HEK293 (cell line): ENCODE measurements around the gene HOXA6.
A peak's percentile ranks its signal among the peaks of the same experiment; 100 is the strongest.

Source experiments
- CTCF ChIA-PET: fragments of 350-600 bp; formaldehyde crosslinking; extraction: SDS; loops from one replicate; lab custom pipeline; 2021; ENCODE audit warnings: antibody characterized with exemption; lab: Yijun Ruan, JAX
- POLR2A ChIA-PET: fragments of 300-600 bp; formaldehyde crosslinking; extraction: SDS; loops from one replicate; lab custom pipeline; 2020; ENCODE audit warnings: antibody characterized with exemption, inconsistent platforms; lab: Yijun Ruan, JAX
- H3K27ac ChIP-seq: fragments of 200-500 bp; sonication (Bioruptor generic); 2 replicates; pipeline ENCODE4 v1.5.1; 2014; ENCODE audit warnings: low read depth, low read length, control low read depth, inconsistent platforms; ENCODE audit errors: extremely low read depth
- H3K36me3 ChIP-seq, 2 experiments: fragments of 200-500 bp in 1 of 2; sonication (Bioruptor generic) in 1 of 2; 1 replicate in 1 of 2; 2 replicates in 1 of 2; pipeline ENCODE4 v1.5.1; 2014 to 2017; ENCODE audit warnings: inconsistent platforms in 2 of 2, low read length in 2 of 2; ENCODE audit not compliant: control insufficient read depth in 2 of 2, insufficient read depth in 1 of 2
- H3K4me1 ChIP-seq: fragments of 200-500 bp; sonication (Bioruptor generic); 2 replicates; pipeline ENCODE4 v1.5.1; 2014; ENCODE audit warnings: mild to moderate bottlenecking, low read length, inconsistent platforms; ENCODE audit not compliant: control insufficient read depth, insufficient read depth
- H3K4me3 ChIP-seq: 2 replicates; pipeline ENCODE4 v1.5.1; 2011; ENCODE audit warnings: low read depth, mild to moderate bottlenecking, control low read depth, low read length, moderate library complexity
- H3K9me3 ChIP-seq: fragments of 200-500 bp; sonication (Bioruptor generic); 2 replicates; pipeline ENCODE4 v1.5.1; 2014; ENCODE audit warnings: low read depth, low read length, inconsistent platforms; ENCODE audit not compliant: control insufficient read depth, insufficient read depth
- BCL11B ChIP-seq: fragments of 450-650 bp; formaldehyde crosslinking; IDR thresholded peaks from 2 replicates; pipeline ENCODE4 v1.5.1; 2016; ENCODE audit warnings: low read depth, missing biosample characterization, missing genetic modification characterization
- CTCF ChIP-seq: fragments of 450-650 bp; formaldehyde crosslinking; IDR thresholded peaks from 2 replicates; pipeline ENCODE4 v1.5.1; 2016; ENCODE audit warnings: missing biosample characterization, missing genetic modification characterization
- IKZF3 ChIP-seq: fragments of 450-650 bp; IDR thresholded peaks from 2 replicates; pipeline ENCODE4 v1.5.0; 2018; ENCODE audit warnings: missing biosample characterization, mild to moderate bottlenecking, missing genetic modification characterization, moderate library complexity
- MZF1 ChIP-seq: fragments of 450-650 bp; formaldehyde crosslinking; IDR thresholded peaks from 2 replicates; pipeline ENCODE4 v1.5.1; 2017; ENCODE audit warnings: missing biosample characterization, missing genetic modification characterization, borderline replicate concordance
- PRDM1 ChIP-seq: fragments of 450-650 bp; formaldehyde crosslinking; IDR thresholded peaks from 2 replicates; pipeline ENCODE4; 2016; ENCODE audit warnings: missing biosample characterization, missing genetic modification characterization
- SETDB1 ChIP-seq: IDR thresholded peaks from one replicate; pipeline ENCODE4 v1.6.1; 2017; ENCODE audit warnings: mild to moderate bottlenecking, low read length, moderate library complexity, mixed read lengths; ENCODE audit not compliant: insufficient read length
- ZBTB11 ChIP-seq: fragments of 450-650 bp; formaldehyde crosslinking; conservative IDR thresholded peaks from 2 replicates; pipeline ENCODE4 v1.5.1; 2016; ENCODE audit warnings: low read depth, missing biosample characterization, missing genetic modification characterization
- ZBTB48 ChIP-seq: fragments of 450-650 bp; formaldehyde crosslinking; IDR thresholded peaks from 2 replicates; pipeline ENCODE4 v1.5.1; 2016; ENCODE audit warnings: missing biosample characterization, missing genetic modification characterization
- ZBTB7A ChIP-seq: fragments of 450-650 bp; formaldehyde crosslinking; IDR thresholded peaks from 2 replicates; pipeline ENCODE4 v1.5.1; 2016; ENCODE audit warnings: low read depth, missing biosample characterization, missing genetic modification characterization
- ZBTB8A ChIP-seq: fragments of 450-650 bp; formaldehyde crosslinking; IDR thresholded peaks from 2 replicates; pipeline ENCODE4 v1.5.1; 2016; ENCODE audit warnings: missing biosample characterization, missing genetic modification characterization
- ZEB2 ChIP-seq: fragments of 450-650 bp; formaldehyde crosslinking; IDR thresholded peaks from 2 replicates; pipeline ENCODE4 v1.5.1; 2016; ENCODE audit warnings: missing biosample characterization, missing genetic modification characterization
- ZFHX2 ChIP-seq: fragments of 450-650 bp; formaldehyde crosslinking; conservative IDR thresholded peaks from 2 replicates; pipeline ENCODE4 v1.5.1; 2016; ENCODE audit warnings: missing biosample characterization, missing genetic modification characterization
- ZNF133 ChIP-seq: fragments of 450-650 bp; formaldehyde crosslinking; IDR thresholded peaks from 2 replicates; pipeline ENCODE4 v1.5.1; 2016; ENCODE audit warnings: missing biosample characterization, missing genetic modification characterization
- ZNF184 ChIP-seq: fragments of 450-650 bp; IDR thresholded peaks from 2 replicates; pipeline ENCODE4 v1.5.1; 2018; ENCODE audit warnings: missing biosample characterization, mild to moderate bottlenecking, missing genetic modification characterization
- ZNF26 ChIP-seq: fragments of 450-650 bp; formaldehyde crosslinking; IDR thresholded peaks from 2 replicates; pipeline ENCODE4 v1.5.1; 2016; ENCODE audit warnings: missing biosample characterization, missing genetic modification characterization
- ZNF391 ChIP-seq: fragments of 450-650 bp; formaldehyde crosslinking; IDR thresholded peaks from 2 replicates; pipeline ENCODE4 v1.5.1; 2016; ENCODE audit warnings: low read depth, missing biosample characterization, missing genetic modification characterization, borderline replicate concordance
- ZNF449 ChIP-seq: fragments of 450-650 bp; formaldehyde crosslinking; IDR thresholded peaks from 2 replicates; pipeline ENCODE4 v1.5.1; 2017; ENCODE audit warnings: missing biosample characterization, mild to moderate bottlenecking, missing genetic modification characterization, moderate library complexity
- ZNF488 ChIP-seq: fragments of 450-650 bp; formaldehyde crosslinking; IDR thresholded peaks from 2 replicates; pipeline ENCODE4 v1.5.1; 2016; ENCODE audit warnings: missing biosample characterization, missing genetic modification characterization
- ZNF501 ChIP-seq: fragments of 450-650 bp; formaldehyde crosslinking; IDR thresholded peaks from 2 replicates; pipeline ENCODE4 v1.5.1; 2016; ENCODE audit warnings: missing biosample characterization, missing genetic modification characterization
- ZNF626 ChIP-seq: fragments of 450-650 bp; sonication (Bioruptor Pico); formaldehyde crosslinking; IDR thresholded peaks from 2 replicates; pipeline ENCODE4 v1.5.1; 2018; ENCODE audit warnings: missing biosample characterization, missing genetic modification characterization, inconsistent platforms

Gene HOXA6

GRCh38 chr7:27096768-27097514 is 50.6 kb downstream of the HOXA6 start (continued):
- 0 out of 2 replicates have a peak, but pooled peaks have one; percentile 21 for TF ChIP-seq ZNF501 (tag by site-specific recombination)
- no peak for TF ChIP-seq ZNF133
- TF ChIP-seq ZFHX2 (tag by site-specific recombination): peak; percentile 86
- no peak; the same call in 1 of the 2 replicates for TF ChIP-seq IKZF3 (tag by site-specific recombination)
- TF ChIP-seq ZBTB7A (tag by site-specific recombination): no peak
- no peak for TF ChIP-seq SETDB1
- no peak for TF ChIP-seq ZBTB8A (tag by site-specific recombination)
- TF ChIP-seq PRDM1: no peak
- TF ChIP-seq ZBTB11: no peak; the same call in 1 of the 2 replicates
- no peak for TF ChIP-seq MZF1

- H3K36me3 ChIP-seq: peaks cover 12 to 23% of the 10 kb centered on the region in 2 experiments; a peak in 2 of 3 replicates
- no peaks in the 10 kb centered on the region for H3K9me3 ChIP-seq
- peaks cover 40% of the 10 kb centered on the region for H3K4me1 ChIP-seq
- H3K27ac ChIP-seq: peak within 1 kb of the TSS; percentile 98
- peak within 1 kb of the TSS; percentile 79 for H3K4me3 ChIP-seq
- ChIA-PET POLR2A (interaction anchor here (0.6 to 4.3 kb wide), 19 partner anchors 9 to 400 kb away, joined by 3 to 32 read pairs (median 4); partner anchors contain the start of genes HOXA4, HOXA5, HOXA6 and SKAP2), CTCF (interaction anchor here (1.0 to 2.0 kb wide), 6 partner anchors 9 to 414 kb away, joined by 3 to 11 read pairs (median 6); partner anchors contain the start of gene HOXA5)
- no peak for TF ChIP-seq ZNF626 (tag by site-specific recombination)
- 0 out of 2 replicates have a peak, but pooled peaks have one; percentile 15 for TF ChIP-seq CTCF (tag by site-specific recombination)
- no peak for TF ChIP-seq ZBTB48 (tag by site-specific recombination)
- TF ChIP-seq ZEB2 (tag by site-specific recombination): peak; percentile 69; the same call in 1 of the 2 replicates
- TF ChIP-seq ZNF391: no peak
- no peak for TF ChIP-seq BCL11B (tag by site-specific recombination)
- no peak for TF ChIP-seq ZNF488 (tag by site-specific recombination)
- TF ChIP-seq ZNF184 (tag by site-specific recombination): no peak
- peak; percentile 83 for TF ChIP-seq ZNF449 (tag by site-specific recombination)
- no peak for TF ChIP-seq ZNF26
Observed at GRCh38 chr7:27095897-27096767, 51.4 kb downstream of the HOXA6 start, which contains the start of gene HOXA1. Gene HOXA1, minus strand, starts transcription at chr7:27096000. Its CDS starts 88 bp downstream, at chr7:27095912.
